ENCODE results near the gene SHOC2. TPM values are rescaled to one million over a fixed set of nuclear protein-coding genes. Genes with fewer than 3 reads are reported as not detected.

SHOC2 gene
- total and polyA plus RNA-seq, 2 experiments from 2014 or later: 23.3 to 33.3 TPM

GRCh38 chr10:110980807-110981206 is 61.4 kb downstream of the SHOC2 start:
- Mint-ChIP-seq H3K4me1 (no peaks in the 10 kb centered on the region), H3K4me3 (no peak overlapping the region), H3K9me3 (no peaks in the 10 kb centered on the region), H3K36me3 (ENCODE audit: low read depth) (peaks cover 5% of the 10 kb centered on the region; the same call in 2 of the 3 replicates), H3K27me3 (ENCODE audit: insufficient read depth, low read depth, poor library complexity) (peaks cover under 1% of the 10 kb centered on the region), H3K27ac (no peak overlapping the region)
- Histone ChIP-seq H3F3A (replicated peaks; ENCODE audit: low read depth) (no peaks in the 10 kb centered on the region), H3K27me3 (ENCODE audit: insufficient read depth) (no peaks in the 10 kb centered on the region), H4K20me1 (replicated peaks; ENCODE audit: insufficient read depth) (0 out of 2 replicates have a peak, but pooled peaks cover 10% of the 10 kb centered on the region), H3K4me3 (no peak overlapping the region), H3K36me3 (ENCODE audit: insufficient read depth) (no peaks in the 10 kb centered on the region), H2AFZ (no peak overlapping the region), H3K4me2 (no peak overlapping the region), H3K79me2 (replicated peaks; ENCODE audit: insufficient read depth) (peaks cover 65% of the 10 kb centered on the region), H3K4me1 (ENCODE audit: insufficient read depth) (no peaks in the 10 kb centered on the region), H3K27ac (ENCODE audit: low read depth) (no peak overlapping the region), H3K9me2 (ENCODE audit: insufficient read depth) (no peaks in the 10 kb centered on the region)
- DNase-seq (ENCODE audit: low spot score): no peak
- TF ChIP-seq ETS1 (IDR thresholded peaks at IDR 0.05) (no peak), ZNF114 (CRISPR knock-in tag; IDR thresholded peaks at IDR 0.05) (no peak), CTCF (conservative IDR thresholded peaks at IDR 0.05; ENCODE audit: low read depth in 2 of 2) (no peak), ZNF462 (CRISPR knock-in tag; IDR thresholded peaks at IDR 0.05) (no peak), POLR2AphosphoS5 (IDR thresholded peaks at IDR 0.05; ENCODE audit: low read depth) (no peak), STAT1 (IDR thresholded peaks at IDR 0.05; ENCODE audit: unreplicated experiment) (no peak), EZH2 (IDR thresholded peaks at IDR 0.05; ENCODE audit: low read depth, unreplicated experiment) (no peak), JUNB (IDR thresholded peaks at IDR 0.05; ENCODE audit: unreplicated experiment) (no peak), REST (IDR thresholded peaks at IDR 0.05; ENCODE audit: unreplicated experiment) (no peak), CREB1 (CRISPR knock-in tag; IDR thresholded peaks at IDR 0.05; ENCODE audit: low read depth) (no peak), EZH2phosphoT487 (IDR thresholded peaks at IDR 0.05; ENCODE audit: unreplicated experiment) (no peak), NANOG (IDR thresholded peaks at IDR 0.05; ENCODE audit: borderline replicate concordance) (no peak), ZNF331 (CRISPR knock-in tag; IDR thresholded peaks at IDR 0.05; ENCODE audit: low read depth) (no peak)
- ATAC-seq: no peak
